GM19328 (cell line): ENCODE results near the gene EEF1AKMT4.

ENCODE experiments used
- ATAC-seq: cut with Tn5 transposase; IDR thresholded peaks from one replicate; pipeline ENCODE4 v1.9.1; 2021; ENCODE audit warnings: mild to moderate bottlenecking, moderate library complexity; ENCODE audit not compliant: unreplicated experiment

The EEF1AKMT4 gene

GRCh38 chr3:184235381-184236032, 14.0 kb upstream of the EEF1AKMT4 start:
- no peak for ATAC-seq

GRCh38 chr3:184236033-184236410, 13.4 kb upstream of the EEF1AKMT4 start:
- no peak for ATAC-seq

GRCh38 chr3:184236636-184237035, 12.8 kb upstream of the EEF1AKMT4 start:
- ATAC-seq, result no peak

GRCh38 chr3:184237211-184237610, 12.3 kb upstream of the EEF1AKMT4 start:
- ATAC-seq, result no peak

GRCh38 chr3:184237807-184238206, 11.7 kb upstream of the EEF1AKMT4 start:
- ATAC-seq, result no peak

- ATAC-seq, result no peak
These were observed 11.1 kb upstream of the EEF1AKMT4 start for GRCh38 chr3:184238246-184238818.

GRCh38 chr3:184239221-184239620, 10.3 kb upstream of the EEF1AKMT4 start:
- no peak for ATAC-seq

GRCh38 chr3:184239708-184240107, 9.8 kb upstream of the EEF1AKMT4 start:
- ATAC-seq, result no peak

GRCh38 chr3:184240384-184241140, 8.9 kb upstream of the EEF1AKMT4 start:
- no peak for ATAC-seq

GRCh38 chr3:184241141-184241446, 8.4 kb upstream of the EEF1AKMT4 start:
- no peak for ATAC-seq

- no peak for ATAC-seq
These were observed 7.8 kb upstream of the EEF1AKMT4 start for GRCh38 chr3:184241447-184242296.

- no peak for ATAC-seq
These were observed 7.2 kb upstream of the EEF1AKMT4 start for GRCh38 chr3:184242297-184242685.

GRCh38 chr3:184248454-184249411, 739 bp upstream of the EEF1AKMT4 start, which contains the start of gene ALG3:
TSS of gene ALG3 (minus strand) at chr3:184248962. CDS start at chr3:184248940, 22 bp downstream.
- ATAC-seq, result peak; percentile 48

GRCh38 chr3:184250167-184250828, 826 bp downstream of the EEF1AKMT4 start:
- peak; percentile 52 for ATAC-seq

- no peak for ATAC-seq
These were observed 6.0 kb downstream of the EEF1AKMT4 start for GRCh38 chr3:184255291-184256039.

GRCh38 chr3:184257083-184257915, 7.8 kb downstream of the EEF1AKMT4 start:
- ATAC-seq, result no peak

GRCh38 chr3:184258926-184259325, 9.5 kb downstream of the EEF1AKMT4 start:
- ATAC-seq, result no peak

GRCh38 chr3:184259396-184259877, 10.0 kb downstream of the EEF1AKMT4 start:
- no peak for ATAC-seq
